Neural cell (in vitro differentiated cells): ENCODE results near the gene ZFYVE1. TPM values are rescaled to one million over a fixed set of nuclear protein-coding genes. Genes with fewer than 3 reads are reported as not detected.

ENCODE experiments used
- H2AFZ ChIP-seq: fragments of 200-600, 300-800 bp; sonication (generic), shearing (Covaris generic); 2 replicates; pipeline ENCODE4 v1.6.0; 2014; ENCODE audit warnings: low read depth, mild to moderate bottlenecking, antibody characterized with exemption, low read length, moderate library complexity
- H3F3A ChIP-seq: fragments of 200-600 bp; shearing (Covaris generic); 2 replicates; pipeline ENCODE4 v1.6.1; 2016; ENCODE audit warnings: mild to moderate bottlenecking, moderate library complexity, mixed read lengths, antibody characterized with exemption, low read length; ENCODE audit not compliant: insufficient read depth, poor library complexity, severe bottlenecking
- H3K27ac ChIP-seq: fragments of 200-600, 300-800 bp; sonication (generic), shearing (Covaris generic); 2 replicates; pipeline ENCODE4 v1.5.1; 2014; ENCODE audit warnings: mild to moderate bottlenecking, low read length, moderate library complexity
- H3K27me3 ChIP-seq: fragments of 300-800, 200-600 bp; sonication (generic), shearing (Covaris generic); 2 replicates; pipeline ENCODE4 v1.6.0; 2014; ENCODE audit warnings: mild to moderate bottlenecking, low read depth, low read length, moderate library complexity; ENCODE audit not compliant: insufficient read depth
- H3K36me3 ChIP-seq: fragments of 300-800, 200-600 bp; sonication (generic), shearing (Covaris generic); 2 replicates; pipeline ENCODE4 v1.5.1; 2014; ENCODE audit warnings: mild to moderate bottlenecking, antibody characterized with exemption, low read length, moderate library complexity; ENCODE audit not compliant: insufficient read depth
- H3K4me2 ChIP-seq: fragments of 300-800, 200-600 bp; sonication (generic), shearing (Covaris generic); 2 replicates; pipeline ENCODE4 v1.6.0; 2014; ENCODE audit warnings: mild to moderate bottlenecking, low read length
- H3K4me3 ChIP-seq: fragments of 300-800, 200-600 bp; sonication (generic), shearing (Covaris generic); 2 replicates; pipeline ENCODE4 v1.5.1; 2014; ENCODE audit warnings: mild to moderate bottlenecking, low read length, moderate library complexity
- H3K79me2 ChIP-seq: fragments of 200-600 bp; shearing (Covaris generic); replicated peaks from 2 replicates; pipeline ENCODE4 v1.6.0; 2014; ENCODE audit warnings: mild to moderate bottlenecking, low read length, moderate library complexity; ENCODE audit not compliant: insufficient read depth
- H3K9ac ChIP-seq: fragments of 300-800, 200-600 bp; sonication (generic), shearing (Covaris generic); 2 replicates; pipeline ENCODE4 v1.6.1; 2016; ENCODE audit warnings: mild to moderate bottlenecking, low read length, mixed read lengths
- H3K9me2 ChIP-seq: fragments of 200-600 bp; shearing (Covaris generic); 2 replicates; pipeline ENCODE4 v1.6.1; 2016; ENCODE audit warnings: mild to moderate bottlenecking, low read length, mixed read lengths; ENCODE audit not compliant: insufficient read depth
- H3K9me3 ChIP-seq: fragments of 200-600, 300-800 bp; sonication (generic), shearing (Covaris generic); 2 replicates; pipeline ENCODE4 v1.6.1; 2016; ENCODE audit warnings: mild to moderate bottlenecking, mixed run types, low read length, moderate library complexity, mixed read lengths
- H4K20me1 ChIP-seq: fragments of 200-600 bp; shearing (Covaris generic); 2 replicates; pipeline ENCODE4 v1.6.1; 2016; ENCODE audit warnings: mild to moderate bottlenecking, mixed run types; ENCODE audit not compliant: insufficient read depth
- EP300 ChIP-seq: fragments of 450-650 bp; conservative IDR thresholded peaks from 2 replicates; pipeline ENCODE4 v1.6.1; 2014; ENCODE audit warnings: antibody characterized with exemption, mild to moderate bottlenecking, moderate library complexity; ENCODE audit not compliant: poor library complexity, severe bottlenecking
- EZH2 ChIP-seq: fragments of 200-600, 300-800 bp; shearing (Covaris generic), sonication (generic); IDR thresholded peaks from 2 replicates; pipeline ENCODE4 v1.6.1; 2014; ENCODE audit warnings: antibody characterized with exemption, low read length, borderline replicate concordance, mild to moderate bottlenecking; ENCODE audit not compliant: insufficient read depth, poor library complexity, severe bottlenecking
- MXI1 ChIP-seq: fragments of 450-650 bp; conservative IDR thresholded peaks from 2 replicates; pipeline ENCODE4 v1.6.1; 2014; ENCODE audit warnings: antibody characterized with exemption, mild to moderate bottlenecking; ENCODE audit not compliant: poor library complexity, severe bottlenecking
- POLR2AphosphoS5 ChIP-seq: IDR thresholded peaks from 2 replicates; pipeline ENCODE4 v1.6.1; 2012
- RAD21 ChIP-seq: fragments of 450-650 bp; conservative IDR thresholded peaks from 2 replicates; pipeline ENCODE4 v1.6.1; 2014; ENCODE audit warnings: antibody characterized with exemption, mild to moderate bottlenecking, moderate library complexity
- SMC3 ChIP-seq: fragments of 450-650 bp; conservative IDR thresholded peaks from 2 replicates; pipeline ENCODE4 v1.6.1; 2014; ENCODE audit warnings: antibody characterized with exemption, mild to moderate bottlenecking, moderate library complexity; ENCODE audit not compliant: poor library complexity
- polyA plus RNA-seq: library from polyadenylated mRNA; depleted of rRNA; stranded (reverse); fragments of >200 nt; gene quantifications from 2 replicates; pipeline ENCODE4 v1.2.3, GENCODE V29; 2014
- TF ChIP-seq, protein P1 (sequence below): fragments of 450-650 bp; IDR thresholded peaks from 2 replicates; pipeline ENCODE4 v1.5.1; 2014; ENCODE audit warnings: antibody characterized with exemption, mild to moderate bottlenecking, moderate library complexity; ENCODE audit not compliant: poor library complexity, severe bottlenecking

The ZFYVE1 gene
- polyA plus RNA-seq, 1 donor from 2014 or later: 13.1 TPM

DNA sequence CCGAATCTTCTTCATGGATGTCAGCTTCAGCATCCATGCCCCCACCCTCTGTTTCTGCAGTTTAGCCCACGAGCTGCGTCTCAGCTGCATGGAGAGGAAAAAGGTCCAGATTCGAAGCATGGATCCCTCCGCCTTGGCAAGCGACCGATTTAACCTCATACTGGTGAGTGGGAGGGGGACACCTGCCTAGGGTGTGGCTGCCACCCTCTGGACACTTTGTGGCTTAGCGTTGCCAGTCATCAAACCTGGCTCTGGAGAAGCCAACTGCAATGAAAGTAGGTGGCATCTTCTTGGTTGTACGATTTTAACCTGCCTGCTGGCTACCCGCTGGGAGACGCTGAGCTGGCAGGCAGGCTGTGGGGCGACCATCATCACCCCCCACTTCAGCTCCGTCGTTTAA lies 84.0 kb downstream of the ZFYVE1 start:
- no peak overlapping the region for H3K9ac ChIP-seq
- no peaks in the 10 kb centered on the region for H3K36me3 ChIP-seq
- TF ChIP-seq MXI1 (no peak), SMC3 (no peak), RAD21 (no peak), EZH2 (no peak), POLR2AphosphoS5 (no peak), EP300 (no peak)
- TF ChIP-seq, protein P1, sequence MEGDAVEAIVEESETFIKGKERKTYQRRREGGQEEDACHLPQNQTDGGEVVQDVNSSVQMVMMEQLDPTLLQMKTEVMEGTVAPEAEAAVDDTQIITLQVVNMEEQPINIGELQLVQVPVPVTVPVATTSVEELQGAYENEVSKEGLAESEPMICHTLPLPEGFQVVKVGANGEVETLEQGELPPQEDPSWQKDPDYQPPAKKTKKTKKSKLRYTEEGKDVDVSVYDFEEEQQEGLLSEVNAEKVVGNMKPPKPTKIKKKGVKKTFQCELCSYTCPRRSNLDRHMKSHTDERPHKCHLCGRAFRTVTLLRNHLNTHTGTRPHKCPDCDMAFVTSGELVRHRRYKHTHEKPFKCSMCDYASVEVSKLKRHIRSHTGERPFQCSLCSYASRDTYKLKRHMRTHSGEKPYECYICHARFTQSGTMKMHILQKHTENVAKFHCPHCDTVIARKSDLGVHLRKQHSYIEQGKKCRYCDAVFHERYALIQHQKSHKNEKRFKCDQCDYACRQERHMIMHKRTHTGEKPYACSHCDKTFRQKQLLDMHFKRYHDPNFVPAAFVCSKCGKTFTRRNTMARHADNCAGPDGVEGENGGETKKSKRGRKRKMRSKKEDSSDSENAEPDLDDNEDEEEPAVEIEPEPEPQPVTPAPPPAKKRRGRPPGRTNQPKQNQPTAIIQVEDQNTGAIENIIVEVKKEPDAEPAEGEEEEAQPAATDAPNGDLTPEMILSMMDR: no peak
- no peak overlapping the region for H3K27ac ChIP-seq
- no peaks in the 10 kb centered on the region for H3F3A ChIP-seq
- H3K9me2 ChIP-seq: no peaks in the 10 kb centered on the region
- no peak overlapping the region for H3K4me2 ChIP-seq
- no peaks in the 10 kb centered on the region for H3K79me2 ChIP-seq
- no peak overlapping the region for H3K4me3 ChIP-seq
- H2AFZ ChIP-seq: no peak overlapping the region
- H3K27me3 ChIP-seq: no peaks in the 10 kb centered on the region
- no peaks in the 10 kb centered on the region for H3K9me3 ChIP-seq
- H4K20me1 ChIP-seq: no peaks in the 10 kb centered on the region

DNA sequence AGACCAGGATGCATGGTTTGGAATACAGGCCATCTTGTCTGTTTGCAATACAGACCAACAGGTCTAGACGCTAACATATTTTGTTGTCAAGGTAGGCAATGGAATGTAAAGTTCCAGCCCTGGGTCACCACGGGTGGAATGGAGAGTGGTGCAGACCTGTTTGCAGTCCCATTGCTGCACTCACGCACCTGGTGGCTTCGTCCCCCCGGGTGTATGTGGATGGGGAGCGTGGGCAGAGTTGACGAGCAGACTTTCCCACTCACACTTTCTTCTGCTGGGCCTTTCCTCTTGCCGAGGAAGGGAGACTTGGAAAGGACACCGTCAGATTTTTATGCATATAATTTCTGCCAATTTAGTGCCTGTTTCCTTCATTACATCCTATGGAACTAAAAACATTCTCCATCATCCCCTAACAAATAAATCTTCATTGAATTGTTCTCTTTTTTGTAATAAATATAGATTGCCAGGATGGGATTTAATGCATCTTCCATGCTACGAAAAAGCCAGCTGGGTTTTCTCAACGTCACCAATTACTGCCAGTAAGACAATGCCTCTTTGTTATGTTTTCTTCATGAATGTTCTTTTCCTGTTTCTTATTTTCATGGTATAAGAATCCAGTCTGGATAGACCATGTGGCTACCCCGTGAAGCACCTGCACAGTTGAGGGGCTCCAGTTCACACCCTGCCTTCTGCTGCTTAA lies 85.5 kb downstream of the ZFYVE1 start:
- TF ChIP-seq EZH2: no peak
- H3K36me3 ChIP-seq: no peaks in the 10 kb centered on the region

DNA sequence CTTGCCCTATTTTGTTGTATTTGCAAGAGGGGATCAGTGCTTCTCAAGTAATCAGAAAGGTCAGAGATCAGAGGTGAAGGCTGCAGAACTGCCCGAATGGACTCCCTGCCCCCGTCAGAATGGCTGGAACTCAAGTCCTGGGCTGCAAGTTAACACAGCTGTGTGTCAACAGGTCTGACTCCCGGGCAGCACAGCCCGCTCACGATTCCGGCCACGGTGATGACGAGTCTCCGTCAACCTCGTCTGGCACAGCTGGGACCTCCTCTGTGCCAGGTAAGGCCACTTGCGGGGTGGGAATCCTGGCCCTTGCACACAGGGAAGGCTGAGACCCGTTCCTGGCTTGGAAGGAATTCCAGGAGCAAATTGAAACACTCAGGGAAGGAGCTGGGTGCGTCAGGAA lies 87.3 kb downstream of the ZFYVE1 start:
- Histone ChIP-seq H2AFZ (no peak overlapping the region), H3K4me2 (no peak overlapping the region), H3K36me3 (no peaks in the 10 kb centered on the region), H3K9ac (no peak overlapping the region), H3K9me3 (no peaks in the 10 kb centered on the region), H3K9me2 (no peaks in the 10 kb centered on the region), H3K79me2 (no peaks in the 10 kb centered on the region), H3K27me3 (no peaks in the 10 kb centered on the region), H3K27ac (no peak overlapping the region), H4K20me1 (no peaks in the 10 kb centered on the region), H3F3A (no peaks in the 10 kb centered on the region), H3K4me3 (no peak overlapping the region)
- TF ChIP-seq, protein P1: no peak
- no peak for TF ChIP-seq SMC3
- TF ChIP-seq RAD21: no peak
- no peak for TF ChIP-seq MXI1

More for the DNA sequence above, 85.5 kb downstream of the ZFYVE1 start:
- no peak overlapping the region for H3K4me2 ChIP-seq
- no peaks in the 10 kb centered on the region for H3K79me2 ChIP-seq
- H2AFZ ChIP-seq: no peak overlapping the region
- no peaks in the 10 kb centered on the region for H3F3A ChIP-seq
- H3K9me3 ChIP-seq: no peaks in the 10 kb centered on the region
- H3K9ac ChIP-seq: no peak overlapping the region
- H3K4me3 ChIP-seq: no peak overlapping the region
- H4K20me1 ChIP-seq: no peaks in the 10 kb centered on the region
- no peaks in the 10 kb centered on the region for H3K27me3 ChIP-seq
- H3K27ac ChIP-seq: no peak overlapping the region
- no peaks in the 10 kb centered on the region for H3K9me2 ChIP-seq
